ENCODE results near the gene IPO11.

GRCh38 chr5:62596691-62597090 is 184.1 kb downstream of the IPO11 start:
- TF ChIP-seq ZFP3 (CRISPR knock-in tag; IDR thresholded peaks at IDR 0.05) (no peak), TCF4 (CRISPR knock-in tag; IDR thresholded peaks at IDR 0.05; ENCODE audit: borderline replicate concordance) (no peak), OSR1 (CRISPR knock-in tag; IDR thresholded peaks at IDR 0.05) (no peak), ESRRG (CRISPR knock-in tag; IDR thresholded peaks at IDR 0.05) (no peak)
